K562 (cell line): Measurements from ENCODE around the gene EVI5.

Experiments used
- ARID2 ChIP-seq: fragments of 450-650 bp; IDR thresholded peaks from 2 replicates; pipeline ENCODE4 v1.6.1; 2017; ENCODE audit warnings: antibody characterized with exemption, mild to moderate bottlenecking
- ATF7 ChIP-seq: fragments of 450-650 bp; IDR thresholded peaks from 2 replicates; pipeline ENCODE4 v1.7.1; 2014; ENCODE audit warnings: mild to moderate bottlenecking, moderate library complexity
- CTCF ChIP-seq, 3 experiments: IDR thresholded peaks in 2 of 3; conservative IDR thresholded peaks in 1 of 3; 2 replicates each; pipeline ENCODE4 v1.5.1; 2011 to 2012; ENCODE audit warnings: low read length in 3 of 3, mild to moderate bottlenecking in 3 of 3, control low read depth in 2 of 3, improper control_type of control experiment in 1 of 3, inconsistent platforms in 1 of 3, low read depth in 1 of 3, mixed read lengths in 1 of 3, moderate library complexity in 1 of 3; ENCODE audit not compliant: insufficient read depth in 2 of 3
- EP300 ChIP-seq: IDR thresholded peaks from 2 replicates; pipeline ENCODE4 v1.6.1; 2012; ENCODE audit warnings: low read length, improper control_type of control experiment
- HDGF ChIP-seq: fragments of 450-650 bp; IDR thresholded peaks from 2 replicates; pipeline ENCODE4 v1.6.1; 2016
- POLR2AphosphoS5 ChIP-seq: IDR thresholded peaks from 2 replicates; pipeline ENCODE4 v1.6.1; 2011; ENCODE audit warnings: mild to moderate bottlenecking, low read depth, low read length, moderate library complexity; ENCODE audit not compliant: control insufficient read depth, insufficient read depth
- RBFOX2 ChIP-seq: fragments of 200-400 bp; formaldehyde crosslinking; IDR thresholded peaks from 2 replicates; pipeline ENCODE4 v1.6.1; 2017; ENCODE audit warnings: low read depth, mild to moderate bottlenecking, low read length, moderate library complexity
- USF2 ChIP-seq: sonication (generic); formaldehyde crosslinking; IDR thresholded peaks from 2 replicates; pipeline ENCODE4 v1.5.0; 2020; ENCODE audit warnings: missing genetic modification reagents
- ZNF431 ChIP-seq: sonication (generic); formaldehyde crosslinking; IDR thresholded peaks from 2 replicates; pipeline ENCODE4 v1.8.0; 2022; ENCODE audit warnings: mild to moderate bottlenecking, missing genetic modification reagents
- ZNF57 ChIP-seq: fragments of 450-650 bp; formaldehyde crosslinking; IDR thresholded peaks from 2 replicates; pipeline ENCODE4 v1.4.0; 2020; ENCODE audit warnings: mild to moderate bottlenecking, moderate library complexity
- TF ChIP-seq, protein P1 (sequence below): fragments of 250-450 bp; sonication (Bioruptor Pico); IDR thresholded peaks from 2 replicates; pipeline ENCODE4 v1.5.1; 2021; ENCODE audit warnings: mild to moderate bottlenecking

- no peak for TF ChIP-seq ARID2
- TF ChIP-seq CTCF (IDR thresholded peaks at IDR 0.05 in 2 of 3, conservative IDR thresholded peaks at IDR 0.05 in 1 of 3; ENCODE audit: insufficient read depth in 2 of 3, low read depth in 1 of 3, low read length in 3 of 3), result peak; percentile 73 to 87 (median 77)
- no peak for TF ChIP-seq RBFOX2
- TF ChIP-seq ZNF431, result no peak
- no peak for TF ChIP-seq USF2 (CRISPR knock-in tag)
- TF ChIP-seq EP300, result no peak
- TF ChIP-seq, protein P1, sequence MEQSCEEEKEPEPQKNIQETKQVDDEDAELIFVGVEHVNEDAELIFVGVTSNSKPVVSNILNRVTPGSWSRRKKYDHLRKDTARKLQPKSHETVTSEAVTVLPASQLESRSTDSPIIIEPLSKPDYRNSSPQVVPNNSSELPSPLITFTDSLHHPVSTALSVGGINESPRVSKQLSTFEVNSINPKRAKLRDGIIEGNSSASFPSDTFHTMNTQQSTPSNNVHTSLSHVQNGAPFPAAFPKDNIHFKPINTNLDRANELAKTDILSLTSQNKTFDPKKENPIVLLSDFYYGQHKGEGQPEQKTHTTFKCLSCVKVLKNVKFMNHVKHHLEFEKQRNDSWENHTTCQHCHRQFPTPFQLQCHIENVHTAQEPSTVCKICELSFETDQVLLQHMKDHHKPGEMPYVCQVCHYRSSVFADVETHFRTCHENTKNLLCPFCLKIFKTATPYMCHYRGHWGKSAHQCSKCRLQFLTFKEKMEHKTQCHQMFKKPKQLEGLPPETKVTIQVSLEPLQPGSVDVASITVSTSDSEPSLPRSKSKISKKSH (CRISPR knock-in tag), result no peak
- no peak for TF ChIP-seq ATF7
- TF ChIP-seq ZNF57 (CRISPR knock-in tag), result no peak
- no peak for TF ChIP-seq POLR2AphosphoS5
- TF ChIP-seq HDGF, result no peak
Measured at GRCh38 chr1:92749024-92749634, 35.8 kb downstream of the EVI5 start.
